HepG2 (cell line): ENCODE results near the gene ZFYVE28. TPM values are rescaled to one million over a fixed set of nuclear protein-coding genes. Genes with fewer than 3 reads are reported as not detected.

Source experiments
- AKNA ChIP-seq: sonication (generic); formaldehyde crosslinking; IDR thresholded peaks from 2 replicates; pipeline ENCODE4 v1.4.0; 2020; ENCODE audit warnings: missing genetic modification reagents, borderline replicate concordance
- CTCF ChIP-seq: sonication (generic); formaldehyde crosslinking; IDR thresholded peaks from 2 replicates; pipeline ENCODE4 v1.5.0; 2020; ENCODE audit warnings: mild to moderate bottlenecking, missing genetic modification reagents, moderate library complexity
- GPN1 ChIP-seq: sonication (generic); formaldehyde crosslinking; IDR thresholded peaks from 2 replicates; pipeline ENCODE4 v1.5.1; 2020; ENCODE audit warnings: missing genetic modification reagents, borderline replicate concordance
- NFRKB ChIP-seq: fragments of 450-650 bp; IDR thresholded peaks from 2 replicates; pipeline ENCODE4 v1.6.1; 2017
- PRMT3 ChIP-seq: sonication (generic); formaldehyde crosslinking; IDR thresholded peaks from 2 replicates; pipeline ENCODE4 v1.8.1; 2022; ENCODE audit warnings: low read depth, mild to moderate bottlenecking, moderate library complexity, missing genetic modification reagents, borderline replicate concordance
- SOX13 ChIP-seq, 3 experiments: fragments of 450-650 bp in 1 of 3; sonication (generic) in 1 of 3; formaldehyde crosslinking in 1 of 3; IDR thresholded peaks in 2 of 3; conservative IDR thresholded peaks in 1 of 3; 2 replicates each; pipeline versions ENCODE4 v1.5.0 to v1.6.1; 2016 to 2020; ENCODE audit warnings: antibody characterized with exemption in 1 of 3, mild to moderate bottlenecking in 1 of 3, missing compliant biosample characterization in 1 of 3, missing genetic modification reagents in 1 of 3, moderate library complexity in 1 of 3
- ZBTB37 ChIP-seq: sonication (generic); formaldehyde crosslinking; IDR thresholded peaks from 2 replicates; pipeline ENCODE4 v1.4.0; 2020; ENCODE audit warnings: mild to moderate bottlenecking, missing genetic modification reagents
- ZBTB44 ChIP-seq: sonication (generic); formaldehyde crosslinking; IDR thresholded peaks from 2 replicates; pipeline ENCODE4 v1.4.0; 2020; ENCODE audit warnings: missing genetic modification reagents
- ZNF350 ChIP-seq: sonication (generic); formaldehyde crosslinking; IDR thresholded peaks from 2 replicates; pipeline ENCODE4 v1.4.0; 2020; ENCODE audit warnings: mild to moderate bottlenecking, low read depth, missing genetic modification reagents, borderline replicate concordance
- ZNF513 ChIP-seq: sonication (generic); formaldehyde crosslinking; conservative IDR thresholded peaks from 2 replicates; pipeline ENCODE4 v1.5.0; 2020; ENCODE audit warnings: missing genetic modification reagents
- ZNF574 ChIP-seq: sonication (generic); formaldehyde crosslinking; IDR thresholded peaks from 2 replicates; pipeline ENCODE4 v1.4.0; 2020; ENCODE audit warnings: missing genetic modification reagents
- ZSCAN29 ChIP-seq: sonication (generic); formaldehyde crosslinking; conservative IDR thresholded peaks from 2 replicates; pipeline ENCODE4 v1.4.0; 2020; ENCODE audit warnings: mild to moderate bottlenecking, missing genetic modification reagents
- polyA plus RNA-seq, 8 experiments: library from polyadenylated mRNA; depleted of rRNA in 3 of 8; stranded (reverse) in 7 of 8; unstranded in 1 of 8; fragments of >200 nt; fragmentation: Illumina TruSeq in 4 of 8; extraction: Trizol in 4 of 8; gene quantifications; 2 replicates each; pipeline versions ENCODE4 v1.2.1 to v1.2.3, GENCODE V29; 2011 to 2016; ENCODE audit warnings: low read depth in 4 of 8, missing spikeins in 1 of 8, mixed read lengths in 1 of 8; ENCODE audit not compliant: insufficient read depth in 1 of 8
- total RNA-seq, 5 experiments: library from RNA; depleted of rRNA; stranded (reverse); fragments of >200 nt; fragmentation: Illumina TruSeq; extraction: Trizol; gene quantifications; 2 replicates each; pipeline ENCODE4 v1.2.3, GENCODE V29; 2016; ENCODE audit warnings: low read depth in 1 of 5

ZFYVE28 gene
- total and polyA plus RNA-seq, 2 of the 13 experiments (the other 11 are each of a cell fraction or from before 2014, with no cell fraction given), result 0.12 to 0.22 TPM

GRCh38 chr4:2462218-2462991, 44.0 kb upstream of the ZFYVE28 start (continued):
- TF ChIP-seq ZNF574 (CRISPR knock-in tag) (peak; percentile 86), ZNF513 (CRISPR knock-in tag) (no peak), ZNF350 (CRISPR knock-in tag) (no peak), SOX13 (IDR thresholded peaks at IDR 0.05) (no peak), SOX13 (CRISPR knock-in tag; conservative IDR thresholded peaks at IDR 0.05 in 1 of 2, IDR thresholded peaks at IDR 0.05 in 1 of 2) (no peak), GPN1 (no peak), ZBTB37 (CRISPR knock-in tag) (no peak), AKNA (peak; percentile 61; the same call in 1 of the 2 replicates), PRMT3 (CRISPR knock-in tag) (0 out of 2 replicates have a peak, but pooled peaks have one; percentile 54), CTCF (CRISPR knock-in tag) (peak; percentile 60), ZSCAN29 (no peak), NFRKB (no peak), ZBTB44 (peak; percentile 62; the same call in 1 of the 2 replicates)
